Right lobe of liver (tissue), 6 donors: ENCODE data around the gene BCAM. TPM values are rescaled to one million over a fixed set of nuclear protein-coding genes. Genes with fewer than 3 reads are reported as not detected.

Source experiments
- ATAC-seq, 4 donors: fragments of 200-7000 bp; cut with Tn5 transposase; one replicate each; pipeline ENCODE4 v1.9.1; 2020; ENCODE audit warnings: mild to moderate bottlenecking in 4 of 4, moderate library complexity in 4 of 4
- DNase-seq, 3 donors: peaks; one replicate each; pipeline ENCODE4 v3.0.0-alpha.2; 2020
- H3K27ac ChIP-seq, 3 donors: fragments of 200-600 bp; one replicate each; pipeline ENCODE4 v1.8.0; 2022
- H3K27me3 ChIP-seq, 2 donors: fragments of 200-600 bp; one replicate each; pipeline ENCODE4 v1.8.0; 2022
- H3K36me3 ChIP-seq, 4 donors: fragments of 200-600 bp; sonication (generic) in 1 of 4; one replicate each; pipeline versions ENCODE4 v1.5.1 to v1.8.0; 2017 to 2022; ENCODE audit warnings: control low read depth in 1 of 4
- H3K4me1 ChIP-seq, 4 donors: fragments of 200-600 bp; sonication (generic) in 1 of 4; one replicate each; pipeline versions ENCODE4 v1.5.1 to v1.8.0; 2017 to 2022; ENCODE audit warnings: control low read depth in 1 of 4
- H3K4me3 ChIP-seq, 3 donors: fragments of 200-600 bp; one replicate each; pipeline ENCODE4 v1.8.0; 2022
- H3K9me3 ChIP-seq, 4 donors: fragments of 200-600 bp; sonication (generic) in 1 of 4; one replicate each; pipeline versions ENCODE4 v1.5.1 to v1.8.0; 2017 to 2022; ENCODE audit warnings: control low read depth in 1 of 4
- POLR2A ChIP-seq: fragments of 450-650 bp; IDR thresholded peaks from one replicate; pipeline ENCODE4 v1.6.1; 2017; ENCODE audit warnings: antibody characterized with exemption, mild to moderate bottlenecking
- WGBS: methylation state at CpG from one replicate; pipeline ENCODE4 v1.1.6; 2018; ENCODE audit warnings: low coverage, low lambda C conversion rate; ENCODE audit not compliant: insufficient coverage; ENCODE audit errors: missing lambda C conversion rate; 5-methylcytosine and 5-hydroxymethylcytosine counted together
- intact Hi-C, 2 donors: fragments of 100-400 bp; cut with DNase I; formaldehyde crosslinking; loops; one replicate each; pipeline versions ENCODE4 v1.11.2 to v1.14.1; 2022
- total RNA-seq, 6 experiments: library from RNA; depleted of rRNA in 2 of 6; stranded (reverse); fragments of >200 nt in 2 of 6; fragmentation: NEBNext Ultra II Directional in 3 of 6; extraction: Animal tissue kit (Norgen Biotek cat#: 25700) in 3 of 6; gene quantifications; one replicate each; pipeline versions ENCODE4 v1.1.0 to v1.2.4, GENCODE V29; 2016 to 2023
- TF ChIP-seq, protein P1 (sequence below), 4 donors: fragments of 200-600 bp in 3 of 4; fragments of 450-650 bp in 1 of 4; IDR thresholded peaks; one replicate each; pipeline versions ENCODE4 v1.5.1 to v1.8.0; 2016 to 2022; ENCODE audit warnings: antibody characterized with exemption in 4 of 4, mild to moderate bottlenecking in 2 of 4
- donor health status: DM: no; HTN: yes; CAD: no.
- donor health status: DM: no; HTN: no; CAD: no.
- donor health status: DM: no; HTN: no; CAD: no.
- donor health status: DM: no; HTN: yes; CAD: no.
- donor health status: DM: no; HTN: yes; CAD: no.

Gene BCAM
- total RNA-seq, 6 experiments from 2014 or later = 26.5 to 48.3 (median 32.7) TPM

DNA sequence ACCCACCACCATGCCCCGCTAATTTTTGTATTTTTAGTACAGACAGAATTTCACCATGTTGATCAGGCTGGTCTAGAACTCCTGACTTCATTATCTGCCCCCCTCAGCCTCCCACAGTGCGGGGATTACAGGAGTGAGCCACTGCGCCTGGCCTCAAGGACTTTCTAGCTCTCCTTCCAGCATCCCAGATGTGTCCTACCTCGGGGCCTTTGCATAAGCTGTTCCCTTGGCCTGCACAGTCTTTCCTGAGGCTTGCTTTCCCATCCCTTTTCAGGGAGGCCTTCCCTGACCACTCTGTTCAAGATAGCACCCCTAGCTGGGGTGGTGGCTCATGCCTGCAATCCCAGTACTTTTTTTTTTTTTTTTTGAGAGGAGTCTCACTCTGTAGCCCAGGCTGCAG, 14.3 kb upstream of the BCAM start:
- H3K27ac ChIP-seq = no peak overlapping the region
- TF ChIP-seq, protein P1, sequence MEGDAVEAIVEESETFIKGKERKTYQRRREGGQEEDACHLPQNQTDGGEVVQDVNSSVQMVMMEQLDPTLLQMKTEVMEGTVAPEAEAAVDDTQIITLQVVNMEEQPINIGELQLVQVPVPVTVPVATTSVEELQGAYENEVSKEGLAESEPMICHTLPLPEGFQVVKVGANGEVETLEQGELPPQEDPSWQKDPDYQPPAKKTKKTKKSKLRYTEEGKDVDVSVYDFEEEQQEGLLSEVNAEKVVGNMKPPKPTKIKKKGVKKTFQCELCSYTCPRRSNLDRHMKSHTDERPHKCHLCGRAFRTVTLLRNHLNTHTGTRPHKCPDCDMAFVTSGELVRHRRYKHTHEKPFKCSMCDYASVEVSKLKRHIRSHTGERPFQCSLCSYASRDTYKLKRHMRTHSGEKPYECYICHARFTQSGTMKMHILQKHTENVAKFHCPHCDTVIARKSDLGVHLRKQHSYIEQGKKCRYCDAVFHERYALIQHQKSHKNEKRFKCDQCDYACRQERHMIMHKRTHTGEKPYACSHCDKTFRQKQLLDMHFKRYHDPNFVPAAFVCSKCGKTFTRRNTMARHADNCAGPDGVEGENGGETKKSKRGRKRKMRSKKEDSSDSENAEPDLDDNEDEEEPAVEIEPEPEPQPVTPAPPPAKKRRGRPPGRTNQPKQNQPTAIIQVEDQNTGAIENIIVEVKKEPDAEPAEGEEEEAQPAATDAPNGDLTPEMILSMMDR (IDR thresholded peaks at IDR 0.05) = no peak
- TF ChIP-seq POLR2A = no peak
- DNase-seq (no peak), ATAC-seq (no peak)
- peaks cover 0 to 14% (median under 1%) of the 10 kb centered on the region in 4 donors for H3K36me3 ChIP-seq
- H3K27me3 ChIP-seq = no peaks in the 10 kb centered on the region
- intact Hi-C loops = loop anchor here in 1 of 2 donors (10.0 kb wide), 1 partner anchor 50 kb away; the partner anchor contains the start of gene NECTIN2
- H3K4me3 ChIP-seq = no peak overlapping the region
- 100% methylated on average over 1 of the region's 4 CpGs for WGBS
- H3K9me3 ChIP-seq = no peaks in the 10 kb centered on the region
- peaks cover 0 to 21% (median 12%) of the 10 kb centered on the region in 4 donors for H3K4me1 ChIP-seq

DNA sequence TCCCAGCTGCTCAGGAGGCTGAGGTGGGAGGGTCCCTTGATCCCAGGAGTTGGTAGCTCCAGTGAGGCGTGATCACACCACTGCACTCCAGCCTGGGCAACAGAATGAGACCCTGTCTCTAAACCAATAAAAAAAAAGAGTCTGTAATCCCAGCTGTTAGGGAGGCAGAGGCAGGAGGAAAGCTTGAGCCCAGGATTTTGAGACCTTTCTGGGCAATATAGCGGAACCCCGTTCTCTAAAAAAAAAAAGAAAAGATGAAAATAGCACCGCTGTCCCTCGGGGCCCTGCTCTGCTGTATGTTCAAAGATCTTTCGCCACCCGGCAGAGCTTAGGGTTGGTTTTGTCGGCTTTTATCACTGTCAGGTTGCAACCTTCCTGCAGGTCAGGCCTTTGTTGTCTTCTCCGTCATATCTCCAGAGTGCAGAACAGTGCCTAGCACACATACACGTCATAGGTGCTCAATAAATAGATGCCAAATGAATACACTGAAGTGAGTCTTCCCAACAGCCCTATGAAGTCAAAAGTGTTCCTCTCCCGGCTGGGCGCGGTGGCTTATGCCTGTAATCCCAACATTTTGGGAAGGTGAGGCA, 13.4 kb upstream of the BCAM start:
- no peak for DNase-seq
- TF ChIP-seq, protein P1 (IDR thresholded peaks at IDR 0.05) = no peak
- no peak for TF ChIP-seq POLR2A
- H3K27me3 ChIP-seq = no peaks in the 10 kb centered on the region
- peaks cover 0 to 27% (median 19%) of the 10 kb centered on the region in 4 donors for H3K4me1 ChIP-seq
- H3K36me3 ChIP-seq = peaks cover 0 to 12% (median under 1%) of the 10 kb centered on the region in 4 donors
- ATAC-seq = no peak
- H3K9me3 ChIP-seq = no peaks in the 10 kb centered on the region
- 95% methylated on average over 5 of the region's 13 CpGs for WGBS
- intact Hi-C loops = loop anchor here in 1 of 2 donors (10.0 kb wide), 1 partner anchor 49 kb away; the partner anchor contains the start of gene NECTIN2
- peak overlapping the region in 1 of 3 donors; percentile 44 for H3K27ac ChIP-seq
- no peak overlapping the region for H3K4me3 ChIP-seq

DNA sequence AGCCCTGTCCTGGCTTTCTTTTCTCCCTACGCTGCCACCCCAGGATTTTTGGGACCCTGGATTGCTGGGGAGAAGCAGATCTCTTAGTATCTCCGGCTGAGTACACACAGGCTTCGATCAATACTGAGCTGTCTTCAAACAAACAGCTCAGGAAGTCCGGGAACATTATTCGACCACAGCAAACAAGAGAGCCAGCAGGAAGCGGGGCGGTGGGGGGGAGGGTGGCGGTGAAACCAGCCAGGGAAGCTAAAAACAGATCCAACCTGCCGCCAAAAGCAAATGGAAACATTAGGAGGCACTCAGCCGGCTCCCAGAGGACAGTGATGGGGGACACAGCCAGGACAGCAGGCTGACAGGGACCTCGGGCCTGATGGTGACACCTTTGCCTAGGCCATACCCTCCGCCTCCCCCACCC, 12.2 kb upstream of the BCAM start:
- H3K9me3 ChIP-seq = no peaks in the 10 kb centered on the region
- intact Hi-C loops = loop anchor here in 1 of 2 donors (10.0 kb wide), 1 partner anchor 48 kb away; the partner anchor contains the start of gene NECTIN2
- peaks cover 0 to 27% (median 19%) of the 10 kb centered on the region in 4 donors for H3K4me1 ChIP-seq
- WGBS = 14% methylated on average over 11 of the region's 12 CpGs
- H3K36me3 ChIP-seq = peaks cover 0 to 7% (median under 1%) of the 10 kb centered on the region in 4 donors
- peak overlapping the region; percentile 44 to 62 (median 51) for H3K27ac ChIP-seq
- H3K4me3 ChIP-seq = no peak overlapping the region
- TF ChIP-seq, protein P1 (IDR thresholded peaks at IDR 0.05) = no peak
- TF ChIP-seq POLR2A = no peak
- DNase-seq (peak; percentile 78 to 87 (median 79)), ATAC-seq (peak; percentile 77 to 85 (median 78))
- no peaks in the 10 kb centered on the region for H3K27me3 ChIP-seq

DNA sequence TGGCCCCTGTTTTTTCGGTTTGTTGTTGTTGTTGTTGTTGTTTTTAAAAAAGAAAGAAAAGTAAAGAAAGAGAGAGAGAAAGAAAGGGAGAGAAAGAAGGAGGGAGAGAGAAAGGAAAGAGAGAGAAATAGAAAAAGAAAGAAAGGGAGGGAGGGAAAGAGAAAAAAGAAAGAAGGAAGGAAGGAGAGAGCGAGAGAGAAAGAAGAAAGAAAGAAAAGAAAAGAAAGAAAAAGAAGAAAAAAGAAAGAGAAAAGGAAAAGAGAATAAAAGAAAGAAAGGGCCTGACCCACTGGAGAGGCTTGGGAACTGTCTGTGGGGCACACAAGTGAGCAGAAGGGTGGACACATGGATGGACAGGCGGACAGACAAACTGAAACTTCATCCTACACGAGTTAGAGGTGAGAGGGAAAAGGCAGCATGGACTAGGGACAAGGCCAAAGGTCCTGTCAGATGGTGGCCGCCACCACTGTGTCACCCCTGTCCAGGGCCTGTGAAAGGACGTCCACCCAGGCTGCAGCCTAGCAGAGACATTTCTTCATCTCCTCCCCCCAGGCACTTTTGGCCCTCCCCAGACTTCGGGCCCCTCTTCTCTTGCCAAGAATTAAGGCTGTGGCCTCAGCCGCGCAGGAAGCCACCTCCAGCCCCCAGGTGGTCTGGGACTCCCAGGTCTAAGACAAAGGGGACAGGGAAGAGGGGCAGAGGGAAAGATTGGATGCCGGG, 9.1 kb upstream of the BCAM start:
- 38% methylated on average over 5 of the region's 10 CpGs for WGBS
- Histone ChIP-seq H3K9me3 (no peaks in the 10 kb centered on the region), H3K36me3 (no peaks in the 10 kb centered on the region), H3K4me3 (no peak overlapping the region), H3K27me3 (no peaks in the 10 kb centered on the region), H3K4me1 (peaks cover 0 to 27% (median 19%) of the 10 kb centered on the region in 4 donors), H3K27ac (peak overlapping the region in 1 of 3 donors; percentile 14)
- no peak for TF ChIP-seq POLR2A
- TF ChIP-seq, protein P1 (IDR thresholded peaks at IDR 0.05) = no peak
- intact Hi-C loops = loop anchor here in 1 of 2 donors (10.0 kb wide), 1 partner anchor 45 kb away; the partner anchor contains the start of gene NECTIN2
- ATAC-seq (peak; percentile 46 to 62 (median 58)), DNase-seq (no peak)
